H1 (cell line): Measurements from ENCODE around the gene PROSER3. TPM values are rescaled to one million over a fixed set of nuclear protein-coding genes. Genes with fewer than 3 reads are reported as not detected.

Experiments used
- CTCF ChIA-PET: fragments of 300-600 bp; sonication (Branson Sonifier 250); formaldehyde crosslinking; loops from one replicate; lab custom pipeline; 2021; ENCODE audit not compliant: partially characterized antibody; lab: Charles Lee
- POLR2A ChIA-PET: fragments of 300-600 bp; sonication (Branson Sonifier 250); formaldehyde crosslinking; loops from one replicate; lab custom pipeline; 2021; ENCODE audit warnings: inconsistent platforms; ENCODE audit not compliant: partially characterized antibody; lab: Charles Lee
- DNase-seq, 2 experiments: peaks; one replicate each; pipeline versions ENCODE4 v3.0.0 to v3.0.0-alpha.2; 2010 to 2022; ENCODE audit warnings: low spot score in 2 of 2, low read depth in 1 of 2, mixed read lengths in 1 of 2
- FAIRE-seq: peaks from 2 replicates; lab custom pipeline; 2011; peaks lifted over from hg19 to GRCh38; lab: Jason Lieb, UNC
- H2AFZ ChIP-seq: 2 replicates; pipeline ENCODE4 v1.8.1; 2012; ENCODE audit warnings: low read length, inconsistent platforms
- H2AK5ac ChIP-seq: 2 replicates; pipeline ENCODE4 v1.6.1; 2013; ENCODE audit warnings: low read depth, low read length
- H2BK120ac ChIP-seq: replicated peaks from 2 replicates; pipeline ENCODE3; 2013; ENCODE audit warnings: low read depth, low read length, inconsistent platforms
- H2BK12ac ChIP-seq: 2 replicates; pipeline ENCODE4 v1.6.1; 2013; ENCODE audit warnings: low read depth, low read length
- H2BK15ac ChIP-seq: 2 replicates; pipeline ENCODE4 v1.6.1; 2013; ENCODE audit warnings: low read length
- H2BK20ac ChIP-seq: 2 replicates; pipeline ENCODE4 v1.6.1; 2013; ENCODE audit warnings: low read length
- H2BK5ac ChIP-seq: 2 replicates; pipeline ENCODE4 v1.6.1; 2013; ENCODE audit warnings: low read depth, low read length
- H3K14ac ChIP-seq: 2 replicates; pipeline ENCODE4 v1.6.1; 2013; ENCODE audit warnings: inconsistent platforms; ENCODE audit not compliant: insufficient read length
- H3K18ac ChIP-seq: 2 replicates; pipeline ENCODE4 v1.6.1; 2013; ENCODE audit warnings: low read length; ENCODE audit errors: extremely low read depth
- H3K23ac ChIP-seq: 2 replicates; pipeline ENCODE4 v1.6.1; 2013; ENCODE audit warnings: inconsistent platforms; ENCODE audit not compliant: insufficient read length
- H3K23me2 ChIP-seq: 2 replicates; pipeline ENCODE4 v1.6.1; 2013; ENCODE audit warnings: low read depth, low read length
- H3K27ac ChIP-seq: 2 replicates; pipeline ENCODE4 v1.6.1; 2011; ENCODE audit warnings: low read depth, low read length, inconsistent platforms
- H3K27me3 ChIP-seq, 4 experiments: replicated peaks in 1 of 4; 1 replicate in 1 of 4; 2 replicates in 3 of 4; pipeline versions ENCODE4 v1.6.1 to v1.8.1; 2011 to 2013; ENCODE audit warnings: low read length in 3 of 4, mild to moderate bottlenecking in 3 of 4, inconsistent platforms in 2 of 4, mixed read lengths in 2 of 4, moderate library complexity in 1 of 4; ENCODE audit not compliant: control insufficient read depth in 3 of 4, insufficient read depth in 3 of 4; ENCODE audit errors: extremely low read depth in 1 of 4
- H3K36me3 ChIP-seq, 4 experiments: 2 replicates each; pipeline versions ENCODE4 v1.6.1 to v1.8.1; 2011 to 2013; ENCODE audit warnings: mild to moderate bottlenecking in 4 of 4, low read length in 3 of 4, moderate library complexity in 2 of 4, control low read depth in 1 of 4, inconsistent platforms in 1 of 4; ENCODE audit not compliant: insufficient read depth in 4 of 4, control insufficient read depth in 2 of 4
- H3K4ac ChIP-seq: replicated peaks from 2 replicates; pipeline ENCODE3; 2013; ENCODE audit warnings: low read length, low read depth, mixed read lengths, inconsistent platforms; ENCODE audit not compliant: insufficient read length
- H3K4me1 ChIP-seq, 4 experiments: replicated peaks in 1 of 4; 1 replicate in 1 of 4; 2 replicates in 3 of 4; pipeline versions ENCODE4 v1.6.1 to v1.8.1; 2011 to 2013; ENCODE audit warnings: low read length in 3 of 4, inconsistent platforms in 2 of 4, mixed read lengths in 1 of 4; ENCODE audit not compliant: insufficient read depth in 4 of 4, control insufficient read depth in 3 of 4
- H3K4me2 ChIP-seq, 2 experiments: 2 replicates each; pipeline versions ENCODE4 v1.6.1 to v1.8.1; 2011 to 2013; ENCODE audit warnings: low read depth in 2 of 2, low read length in 2 of 2, control low read depth in 1 of 2, inconsistent platforms in 1 of 2, mild to moderate bottlenecking in 1 of 2; ENCODE audit not compliant: insufficient read depth in 1 of 2
- H3K4me3 ChIP-seq, 4 experiments: fragments of 200-600, 300-600 bp in 1 of 4; sonication (generic), shearing (Covaris generic), sonication (Bioruptor Twin) in 1 of 4; 2 replicates each; pipeline versions ENCODE4 v1.5.1 to v1.8.1; 2011 to 2016; ENCODE audit warnings: low read length in 4 of 4, low read depth in 3 of 4, control low read depth in 2 of 4, inconsistent platforms in 2 of 4, mild to moderate bottlenecking in 2 of 4, mixed read lengths in 1 of 4, moderate library complexity in 1 of 4; ENCODE audit not compliant: insufficient read depth in 2 of 4; ENCODE audit errors: extremely low read depth in 1 of 4
- H3K56ac ChIP-seq: replicated peaks from 2 replicates; pipeline ENCODE3; 2013; ENCODE audit warnings: low read depth, mild to moderate bottlenecking, mixed read lengths, low read length, inconsistent platforms; ENCODE audit not compliant: insufficient read length
- H3K79me1 ChIP-seq: 2 replicates; pipeline ENCODE4 v1.6.1; 2013; ENCODE audit warnings: low read depth, low read length, control low read depth
- H3K79me2 ChIP-seq, 2 experiments: 2 replicates each; pipeline versions ENCODE4 v1.6.1 to v1.8.1; 2012 to 2013; ENCODE audit warnings: low read length in 2 of 2, mild to moderate bottlenecking in 2 of 2, inconsistent platforms in 1 of 2; ENCODE audit not compliant: insufficient read depth in 2 of 2, control insufficient read depth in 1 of 2
- H3K9ac ChIP-seq, 4 experiments: replicated peaks in 1 of 4; 1 replicate in 1 of 4; 2 replicates in 3 of 4; pipeline versions ENCODE4 v1.6.1 to v1.8.1; 2011 to 2013; ENCODE audit warnings: low read depth in 3 of 4, low read length in 3 of 4, control low read depth in 2 of 4, mild to moderate bottlenecking in 2 of 4, moderate library complexity in 2 of 4, inconsistent platforms in 1 of 4; ENCODE audit errors: extremely low read depth in 1 of 4
- H3K9me3 ChIP-seq, 2 experiments: 2 replicates each; pipeline versions ENCODE4 v1.6.1 to v1.8.1; 2012 to 2013; ENCODE audit warnings: mild to moderate bottlenecking in 2 of 2, moderate library complexity in 2 of 2, control low read depth in 1 of 2, inconsistent platforms in 1 of 2, low read depth in 1 of 2, low read length in 1 of 2, mixed read lengths in 1 of 2; ENCODE audit not compliant: insufficient read depth in 2 of 2
- H4K20me1 ChIP-seq, 2 experiments: replicated peaks in 1 of 2; 2 replicates each; pipeline versions ENCODE3 to v1.8.1; 2011 to 2013; ENCODE audit warnings: inconsistent platforms in 2 of 2, low read length in 2 of 2, mild to moderate bottlenecking in 1 of 2; ENCODE audit not compliant: insufficient read depth in 2 of 2, control insufficient read depth in 1 of 2
- H4K5ac ChIP-seq: 2 replicates; pipeline ENCODE4 v1.6.1; 2013; ENCODE audit warnings: low read length, low read depth, mixed read lengths, inconsistent platforms; ENCODE audit not compliant: insufficient read length
- H4K8ac ChIP-seq: 2 replicates; pipeline ENCODE4 v1.8.0; 2013; ENCODE audit warnings: mild to moderate bottlenecking, moderate library complexity, low read length, inconsistent platforms; ENCODE audit not compliant: insufficient read depth; ENCODE audit errors: extremely low read depth
- H4K91ac ChIP-seq: replicated peaks from 2 replicates; pipeline ENCODE3; 2013; ENCODE audit warnings: low read length, mixed read lengths, inconsistent platforms; ENCODE audit not compliant: insufficient read length
- CHD1 ChIP-seq: IDR thresholded peaks from 2 replicates; pipeline ENCODE4 v1.6.1; 2012; ENCODE audit warnings: low read depth, low read length, improper control_type of control experiment
- CTBP2 ChIP-seq: IDR thresholded peaks from 2 replicates; pipeline ENCODE4 v1.7.0; 2011; ENCODE audit warnings: borderline replicate concordance, mild to moderate bottlenecking, moderate library complexity, mixed read lengths, low read length; ENCODE audit not compliant: insufficient read depth, insufficient read length
- EP300 ChIP-seq, 2 experiments: IDR thresholded peaks; 1 replicate in 1 of 2; 2 replicates in 1 of 2; pipeline ENCODE4 v1.6.1; 2011 to 2012; ENCODE audit warnings: low read depth in 2 of 2, low read length in 2 of 2, mild to moderate bottlenecking in 2 of 2, borderline replicate concordance in 1 of 2, inconsistent platforms in 1 of 2, moderate library complexity in 1 of 2
- POLR2AphosphoS5 ChIP-seq: IDR thresholded peaks from 2 replicates; pipeline ENCODE4 v1.6.1; 2011; ENCODE audit warnings: low read depth, low read length
- ZNF274 ChIP-seq: IDR thresholded peaks from 2 replicates; pipeline ENCODE4 v1.7.0; 2012; ENCODE audit warnings: low read length, borderline replicate concordance; ENCODE audit errors: extremely low read depth
- WGBS, 2 experiments: shearing (Covaris generic) in 1 of 2; methylation state at CpG; one replicate each; pipeline versions ENCODE4 v1.1.6 to v1.1.7; 2013 to 2015; ENCODE audit warnings: low lambda C conversion rate in 2 of 2, mixed read lengths in 2 of 2, inconsistent platforms in 1 of 2, low coverage in 1 of 2, missing lambda C conversion rate in 1 of 2; ENCODE audit not compliant: insufficient replicate concordance in 2 of 2, insufficient coverage in 1 of 2, insufficient read length in 1 of 2; ENCODE audit errors: extremely low coverage in 1 of 2, missing lambda C conversion rate in 1 of 2; 5-methylcytosine and 5-hydroxymethylcytosine counted together
- polyA plus RNA-seq, 7 experiments: library from polyadenylated mRNA; depleted of rRNA in 3 of 7; stranded (reverse) in 5 of 7; unstranded in 2 of 7; fragments of >200 nt in 5 of 7; fragments of 200-250 nt in 2 of 7; gene quantifications; 1 replicate in 5 of 7; 2 replicates in 1 of 7; 4 replicates in 1 of 7; pipeline versions ENCODE4 v1.2.1 to v1.2.3, GENCODE V29; 2011 to 2013; ENCODE audit warnings: missing spikeins in 2 of 7, mixed read lengths in 2 of 7
- total RNA-seq: library from RNA; stranded (reverse); fragmentation: NEBNext Ultra II Directional; extraction: Animal tissue kit (Norgen Biotek cat#: 25700); gene quantifications from 2 replicates; pipeline ENCODE4 v1.2.1, GENCODE V29; 2021

The PROSER3 gene
- total and polyA plus RNA-seq, 2 of the 8 experiments (the other 6 are each of a cell fraction or from before 2014, with no cell fraction given): 17.8 to 28.9 TPM

DNA sequence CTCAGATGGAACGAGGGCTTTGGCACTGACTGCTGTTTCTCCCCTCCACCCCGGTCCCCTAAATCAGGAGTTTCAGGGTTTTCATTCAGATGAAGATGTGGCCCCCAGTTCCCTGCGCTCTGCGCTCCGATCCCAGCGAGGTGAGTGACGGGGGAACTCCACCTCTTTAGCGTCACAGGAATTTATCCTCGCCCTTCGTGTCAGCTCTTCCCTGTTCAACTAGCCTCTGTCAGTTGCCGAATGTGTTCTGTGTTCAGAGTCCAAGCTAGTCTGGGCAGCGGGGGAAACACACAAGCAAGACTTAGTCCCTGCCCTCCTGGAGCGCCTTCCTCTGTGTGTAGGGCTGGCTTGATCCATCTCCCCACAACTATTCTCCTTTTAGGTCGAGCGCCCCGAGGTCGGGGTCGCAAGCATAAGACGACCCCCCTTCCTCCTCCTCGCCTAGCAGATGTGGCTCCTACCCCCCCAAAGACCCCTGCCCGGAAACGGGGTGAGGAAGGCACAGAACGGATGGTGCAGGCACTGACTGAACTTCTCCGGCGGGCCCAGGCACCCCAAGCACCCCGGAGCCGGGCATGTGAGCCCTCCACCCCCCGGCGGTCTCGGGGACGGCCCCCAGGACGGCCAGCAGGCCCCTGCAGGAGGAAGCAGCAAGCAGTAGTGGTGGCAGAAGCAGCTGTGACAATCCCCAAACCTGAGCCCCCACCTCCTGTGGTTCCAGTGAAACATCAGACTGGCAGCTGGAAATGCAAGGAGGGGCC is 38.4 kb upstream of the PROSER3 start:
- H3K4me3 ChIP-seq: peak overlapping the region in 2 of 4 experiments; percentile 70 to 89; a peak in 3 of 8 replicates
- TF ChIP-seq ZNF274 (no peak), POLR2AphosphoS5 (no peak), EP300 (IDR thresholded peaks at IDR 0.05; ENCODE audit: borderline replicate concordance in 1 of 2, low read depth in 2 of 2, low read length in 2 of 2) (no peak), CTBP2 (no peak), CHD1 (no peak)
- TF ChIP-seq, all 59 proteins: peak for 0
- Histone ChIP-seq H2BK15ac (no peak overlapping the region), H2BK5ac (no peak overlapping the region), H2AFZ (no peak overlapping the region), H3K4ac (no peak overlapping the region), H3K79me1 (peaks cover 8% of the 10 kb centered on the region), H3K18ac (no peak overlapping the region), H3K36me3 (peaks cover 14 to 37% (median 22%) of the 10 kb centered on the region in 4 experiments), H3K27me3 (no peaks in the 10 kb centered on the region), H3K9me3 (no peaks in the 10 kb centered on the region), H4K5ac (no peak overlapping the region), H3K4me2 (peak overlapping the region; percentile 80 to 97), H3K9ac (no peak overlapping the region), H4K91ac (no peak overlapping the region), H3K27ac (no peak overlapping the region), H2AK5ac (no peak overlapping the region), H3K4me1 (peaks cover 0 to 21% (median 14%) of the 10 kb centered on the region in 4 experiments; a peak in 6 of 7 replicates), H2BK20ac (no peak overlapping the region), H4K20me1 (peaks cover 7 to 11% of the 10 kb centered on the region in 2 experiments), H3K23ac (no peak overlapping the region), H3K56ac (no peak overlapping the region), H3K23me2 (peaks cover 13% of the 10 kb centered on the region), H3K14ac (no peak overlapping the region), H4K8ac (peak overlapping the region; percentile 29), H2BK120ac (no peak overlapping the region), H3K79me2 (peaks cover 0 to 20% of the 10 kb centered on the region in 2 experiments; a peak in 3 of 4 replicates), H2BK12ac (no peak overlapping the region)
- POLR2A ChIA-PET: interaction anchor here (1.0 to 5.0 kb wide), 6 partner anchors 8 to 29 kb away, joined by 3 to 54 read pairs (median 3); partner anchors contain the start of genes LIN37, PSENEN and U2AF1L4
- DNase-seq (no peak), FAIRE-seq (no peak)
- CTCF ChIA-PET: interaction anchor here (0.7 to 11.8 kb wide), 6 partner anchors 19 to 253 kb away, joined by 3 to 80 read pairs (median 4); partner anchors contain the start of gene IGFLR1
- 91% methylated on average over 29 of the region's 32 CpGs; no CpG with 5 or more reads in 1 of the 2 experiments for WGBS, 2 experiments
